BJ (cell line): ENCODE results near the gene CTSO. TPM values are rescaled to one million over a fixed set of nuclear protein-coding genes. Genes with fewer than 3 reads are reported as not detected.

Experiments
- CTCF ChIA-PET: fragments of 350-600 bp; formaldehyde crosslinking; extraction: SDS; loops from one replicate; lab custom pipeline; 2021; ENCODE audit warnings: antibody characterized with exemption, inconsistent platforms; lab: Yijun Ruan, JAX
- POLR2A ChIA-PET: fragments of 300-600 bp; sonication (Branson Sonifier 250); formaldehyde crosslinking; extraction: SDS; loops from one replicate; lab custom pipeline; 2021; ENCODE audit warnings: antibody characterized with exemption; lab: Charles Lee
- DNase-seq: peaks from one replicate; pipeline ENCODE4 v3.0.0-alpha.2; 2011; ENCODE audit warnings: low read depth
- H3K27me3 ChIP-seq: 2 replicates; pipeline ENCODE4 v1.6.0; 2011; ENCODE audit warnings: low read length; ENCODE audit not compliant: control insufficient read depth, insufficient read depth
- H3K36me3 ChIP-seq: 2 replicates; pipeline ENCODE4 v1.5.1; 2011; ENCODE audit warnings: low read length; ENCODE audit not compliant: control insufficient read depth, insufficient read depth
- H3K4me3 ChIP-seq: 2 replicates; pipeline ENCODE4 v1.5.1; 2011; ENCODE audit warnings: low read depth, mild to moderate bottlenecking, control low read depth, low read length
- polyA plus RNA-seq: library from polyadenylated mRNA; depleted of rRNA; stranded (reverse); fragments of >200 nt; gene quantifications from 2 replicates; pipeline ENCODE4 v1.2.3, GENCODE V29; 2011
- TF ChIP-seq, protein P1 (sequence below): IDR thresholded peaks from 2 replicates; pipeline ENCODE4 v1.5.1; 2011; ENCODE audit warnings: low read depth, mild to moderate bottlenecking, control low read depth, inconsistent platforms, low read length, moderate library complexity; ENCODE audit not compliant: insufficient read depth

The CTSO gene
- polyA plus RNA-seq, 1 experiment = 7.8 TPM

DNA sequence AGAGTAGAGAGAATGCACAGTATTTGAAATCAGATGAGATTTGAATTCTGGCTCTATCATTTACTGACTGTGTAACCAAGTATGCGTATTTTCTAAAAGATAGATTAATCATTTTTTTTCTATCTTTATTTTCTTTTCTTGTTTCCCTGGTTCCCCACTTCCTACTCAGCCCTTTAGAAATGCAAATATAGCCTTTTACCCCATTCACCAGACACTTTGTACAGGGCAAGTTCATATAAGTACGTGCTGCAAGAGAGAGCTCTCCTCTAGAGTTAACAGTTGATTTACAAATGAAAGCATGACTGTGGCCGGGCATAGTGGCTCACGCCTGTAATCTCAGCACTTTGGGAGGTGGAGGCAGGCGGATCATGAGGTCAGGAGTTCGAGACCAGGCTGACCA is 68.0 kb downstream of the CTSO start:
- ChIA-PET CTCF (no interaction called here), POLR2A (no interaction called here)
- DNase-seq = no peak
- TF ChIP-seq, protein P1, sequence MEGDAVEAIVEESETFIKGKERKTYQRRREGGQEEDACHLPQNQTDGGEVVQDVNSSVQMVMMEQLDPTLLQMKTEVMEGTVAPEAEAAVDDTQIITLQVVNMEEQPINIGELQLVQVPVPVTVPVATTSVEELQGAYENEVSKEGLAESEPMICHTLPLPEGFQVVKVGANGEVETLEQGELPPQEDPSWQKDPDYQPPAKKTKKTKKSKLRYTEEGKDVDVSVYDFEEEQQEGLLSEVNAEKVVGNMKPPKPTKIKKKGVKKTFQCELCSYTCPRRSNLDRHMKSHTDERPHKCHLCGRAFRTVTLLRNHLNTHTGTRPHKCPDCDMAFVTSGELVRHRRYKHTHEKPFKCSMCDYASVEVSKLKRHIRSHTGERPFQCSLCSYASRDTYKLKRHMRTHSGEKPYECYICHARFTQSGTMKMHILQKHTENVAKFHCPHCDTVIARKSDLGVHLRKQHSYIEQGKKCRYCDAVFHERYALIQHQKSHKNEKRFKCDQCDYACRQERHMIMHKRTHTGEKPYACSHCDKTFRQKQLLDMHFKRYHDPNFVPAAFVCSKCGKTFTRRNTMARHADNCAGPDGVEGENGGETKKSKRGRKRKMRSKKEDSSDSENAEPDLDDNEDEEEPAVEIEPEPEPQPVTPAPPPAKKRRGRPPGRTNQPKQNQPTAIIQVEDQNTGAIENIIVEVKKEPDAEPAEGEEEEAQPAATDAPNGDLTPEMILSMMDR = no peak
- H3K27me3 ChIP-seq = no peaks in the 10 kb centered on the region
- H3K36me3 ChIP-seq = no peaks in the 10 kb centered on the region
- H3K4me3 ChIP-seq = no peak overlapping the region

DNA sequence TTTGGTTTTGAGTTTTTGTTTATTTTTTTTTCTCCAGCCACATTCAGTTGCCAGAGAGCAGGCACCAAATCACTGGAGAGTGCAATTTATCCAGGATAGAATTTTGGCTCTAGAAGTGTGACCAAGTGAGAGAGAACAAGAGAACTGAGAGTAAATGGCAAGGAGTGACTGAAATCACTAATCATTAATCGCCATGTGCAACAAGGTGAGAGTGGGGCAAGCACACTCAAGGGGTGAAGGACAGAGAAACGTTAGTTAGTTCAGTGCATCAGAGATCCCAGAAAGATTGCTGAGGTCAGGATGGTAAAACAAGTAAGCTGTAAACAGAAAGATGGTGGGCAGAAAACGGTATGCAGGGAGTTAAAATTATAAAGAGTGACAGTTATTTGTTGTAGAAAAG is 69.8 kb downstream of the CTSO start:
- Histone ChIP-seq H3K36me3 (no peaks in the 10 kb centered on the region), H3K27me3 (no peaks in the 10 kb centered on the region), H3K4me3 (no peak overlapping the region)
- CTCF ChIA-PET = interaction anchor here (1.0 to 1.2 kb wide), 2 partner anchors 10 to 38 kb away, joined by 3 to 5 read pairs; no protein-coding TSS in a partner anchor
- DNase-seq = no peak
- TF ChIP-seq, protein P1 = no peak
- POLR2A ChIA-PET = no interaction called here

DNA sequence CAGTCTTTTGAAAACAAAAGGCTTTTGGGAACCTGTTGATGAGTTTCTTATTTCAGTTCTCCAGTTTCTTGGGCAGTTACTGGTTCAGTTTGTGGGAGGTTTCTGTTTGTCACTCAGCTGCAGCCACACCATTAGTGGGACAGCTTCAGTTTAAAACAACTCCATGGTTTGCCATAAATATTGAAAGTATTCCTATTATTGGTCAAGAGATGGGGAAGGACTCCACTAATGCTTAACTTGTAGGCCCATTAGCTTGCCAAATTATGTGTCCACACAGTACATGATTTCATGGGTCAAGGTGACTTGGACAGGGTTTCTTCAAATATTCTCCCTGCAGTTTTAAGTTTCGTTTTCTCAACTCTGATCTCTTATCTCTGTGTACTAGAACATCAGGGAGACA is 72.1 kb downstream of the CTSO start:
- no peak for DNase-seq
- Histone ChIP-seq H3K27me3 (no peaks in the 10 kb centered on the region), H3K36me3 (no peaks in the 10 kb centered on the region), H3K4me3 (no peak overlapping the region)
- ChIA-PET CTCF (no interaction called here), POLR2A (no interaction called here)
- TF ChIP-seq, protein P1 = no peak

DNA sequence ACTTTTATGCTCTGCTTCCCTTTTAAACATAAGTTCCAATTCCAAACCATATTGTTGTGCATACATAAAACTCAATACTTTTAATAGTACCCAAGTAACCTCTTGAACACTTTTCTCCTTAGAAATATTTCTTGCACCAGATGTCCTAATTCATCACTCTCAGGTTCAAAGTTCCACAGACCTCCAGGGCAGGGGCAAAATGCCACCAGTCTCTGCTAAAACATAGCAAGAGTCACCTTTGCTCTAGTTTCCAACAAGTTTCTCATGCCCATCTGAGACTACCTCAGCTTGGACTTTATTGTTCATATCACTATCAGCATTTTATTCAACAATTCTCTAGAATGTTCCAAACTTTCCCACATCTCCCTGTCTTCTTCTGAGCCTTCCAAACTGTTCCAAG is 73.9 kb downstream of the CTSO start:
- H3K27me3 ChIP-seq = no peaks in the 10 kb centered on the region
- no peak overlapping the region for H3K4me3 ChIP-seq
- CTCF ChIA-PET = no interaction called here
- H3K36me3 ChIP-seq = no peaks in the 10 kb centered on the region
- POLR2A ChIA-PET = no interaction called here
- TF ChIP-seq, protein P1 = no peak
- no peak for DNase-seq

DNA sequence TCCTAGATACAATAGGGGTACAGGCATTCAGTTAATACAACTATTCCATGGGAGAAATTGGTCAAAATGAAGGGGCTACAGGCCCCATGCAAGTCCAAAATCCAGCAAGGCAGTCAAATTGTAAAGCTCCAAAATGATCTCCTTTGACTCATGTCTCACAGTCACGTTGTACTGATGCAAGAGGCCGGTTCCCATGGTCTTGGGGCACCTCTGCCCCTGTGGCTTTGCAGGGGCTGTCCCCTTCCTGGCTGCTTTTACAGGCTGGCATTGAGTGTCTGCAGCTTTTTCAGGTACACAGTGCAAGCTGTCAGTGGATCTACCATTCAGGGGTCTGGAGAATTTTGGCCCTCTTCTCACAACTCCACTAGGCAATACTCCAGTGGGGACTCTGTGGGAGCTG is 75.1 kb downstream of the CTSO start:
- TF ChIP-seq, protein P1 = no peak
- ChIA-PET POLR2A (no interaction called here), CTCF (interaction anchor here (1.5 kb wide), 1 partner anchor 11 kb away, joined by 3 read pairs; no protein-coding TSS in a partner anchor)
- DNase-seq = no peak
- no peaks in the 10 kb centered on the region for H3K36me3 ChIP-seq
- no peak overlapping the region for H3K4me3 ChIP-seq
- H3K27me3 ChIP-seq = no peaks in the 10 kb centered on the region
